NCI-H2029 treated with DMSO at 0.1 percent for 48 hours (cell line): ENCODE measurements around the gene MEIOSIN.

Experiments
- DNase-seq: peaks from one replicate; lab custom pipeline; 2025; lab: John Stamatoyannopoulos, UW

MEIOSIN gene

GRCh38 chr19:45801603-45802175, 68.5 kb downstream of the MEIOSIN start:
- no peak for DNase-seq

GRCh38 chr19:45804140-45804958, 71.1 kb downstream of the MEIOSIN start:
- DNase-seq: no peak

DNA sequence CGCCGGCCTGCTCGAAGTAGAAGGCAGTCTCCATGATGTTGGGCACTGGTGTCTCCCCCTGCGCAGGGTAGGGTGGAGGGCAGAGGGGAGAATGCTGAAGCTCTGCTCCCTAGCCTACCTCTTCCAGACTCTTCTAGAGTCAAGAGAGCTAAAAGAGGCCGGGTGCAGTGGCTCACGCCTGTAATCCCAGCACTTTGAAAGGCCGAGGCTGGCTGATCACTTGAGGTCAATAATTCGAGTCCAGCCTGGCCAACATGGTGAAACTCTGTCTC, 71.7 kb downstream of the MEIOSIN start:
- no peak for DNase-seq

DNA sequence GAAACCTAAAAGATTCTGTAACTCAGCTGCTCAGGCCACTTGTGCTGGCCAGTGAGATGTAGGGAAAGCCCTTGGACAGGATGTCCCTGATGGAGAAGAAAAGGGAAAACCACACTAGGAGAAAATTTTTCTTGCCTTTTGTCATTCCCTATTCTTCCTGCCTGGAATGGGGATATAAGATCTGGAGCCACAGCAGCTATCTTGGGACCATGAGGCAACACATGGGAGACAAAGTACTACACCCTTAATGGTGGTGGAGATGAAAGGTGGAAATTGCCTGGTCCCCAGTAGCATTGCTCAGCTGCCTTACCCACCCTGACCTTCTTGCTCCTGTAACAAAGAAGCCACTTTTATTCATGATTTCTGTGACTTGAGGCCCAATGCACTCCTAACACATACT, 72.5 kb downstream of the MEIOSIN start:
- DNase-seq: no peak

- no peak for DNase-seq
Measured at GRCh38 chr19:45809643-45810159, 76.5 kb downstream of the MEIOSIN start.

DNA sequence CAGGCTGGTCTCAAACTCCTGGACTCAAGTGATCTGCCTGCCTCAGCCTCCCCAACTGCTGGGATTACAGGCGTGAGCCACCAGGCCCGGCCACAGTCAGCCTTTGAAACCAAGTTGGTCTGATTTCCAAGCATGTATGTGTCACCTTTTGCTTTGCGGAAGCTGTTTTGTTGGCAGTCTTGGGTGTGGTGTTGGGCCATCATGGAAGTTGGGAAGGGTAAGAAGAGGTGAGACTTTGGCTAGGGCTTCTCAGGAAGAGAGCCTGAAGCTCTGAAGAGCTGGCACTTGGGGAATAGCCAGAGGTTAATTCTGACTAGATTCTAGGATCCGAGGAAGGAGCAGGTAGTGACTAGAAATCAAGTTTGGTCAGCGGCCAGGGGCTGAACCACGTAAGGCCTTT, 79.1 kb downstream of the MEIOSIN start:
- no peak for DNase-seq
